ENCODE results near the gene GID4. TPM values are rescaled to one million over a fixed set of nuclear protein-coding genes. Genes with fewer than 3 reads are reported as not detected.
A peak's percentile ranks its signal among the peaks of the same experiment; 100 is the strongest.
"Not testable (repeated sequence)": the region's sequence is repeated elsewhere in the genome, so short reads cannot be mapped to it uniquely, and the experiment has no call there.

Gene GID4
- 10 to 100 TPM in 1 of 2 experiments, 1 to 10 TPM in 1; 9.4 to 10.6 TPM for total RNA-seq

- POLR2A ChIA-PET = interaction anchor here (1.5 kb wide), 1 partner anchor 362 kb away, joined by 3 read pairs; no protein-coding TSS in a partner anchor
- Mint-ChIP-seq H3K27me3 (no peaks in the 10 kb centered on the region), H3K4me1 (peaks cover 33% of the 10 kb centered on the region), H3K27ac (peak within 1 kb of the TSS; percentile 97), H3K36me3 (peaks cover 4% of the 10 kb centered on the region), H3K4me3 (peak within 1 kb of the TSS; percentile 98), H3K9me3 (no peaks in the 10 kb centered on the region)
- peak; percentile 90 for ATAC-seq (ENCODE audit: low read depth)
- DNase-seq = peak; percentile 100
Measured at GRCh38 chr17:18038861-18039534, at the start of gene GID4, which contains the start of gene ATPAF2. TSS of gene GID4 (plus strand) at chr17:18039408. CDS start at chr17:18039465, 57 bp downstream. TSS of gene ATPAF2 (minus strand) at chr17:18039168. CDS start at chr17:18039013, 155 bp downstream.

- DNase-seq = no peak
- H3K4me3 Mint-ChIP-seq = no peak overlapping the region
- ATAC-seq (ENCODE audit: low read depth) = no peak
- H3K9me3 Mint-ChIP-seq = no peaks in the 10 kb centered on the region
- no peak overlapping the region for H3K27ac Mint-ChIP-seq
- H3K4me1 Mint-ChIP-seq = no peaks in the 10 kb centered on the region
- POLR2A ChIA-PET = interaction anchor here (0.6 kb wide), 1 partner anchor 513 kb away, joined by 3 read pairs; no protein-coding TSS in a partner anchor
- no peaks in the 10 kb centered on the region for H3K27me3 Mint-ChIP-seq
- H3K36me3 Mint-ChIP-seq = no peaks in the 10 kb centered on the region
Measured at GRCh38 chr17:17989618-17990017, 49.6 kb upstream of the GID4 start.

- H3K9me3 Mint-ChIP-seq = no peaks in the 10 kb centered on the region
Measured at GRCh38 chr17:17990282-17990681, 48.9 kb upstream of the GID4 start.

GRCh38 chr17:17993366-17993765 is 45.8 kb upstream of the GID4 start:
- H3K4me1 Mint-ChIP-seq = no peaks in the 10 kb centered on the region
- no peak for DNase-seq
- POLR2A ChIA-PET = no interaction called here
- no peak overlapping the region for H3K4me3 Mint-ChIP-seq
- H3K27ac Mint-ChIP-seq = no peak overlapping the region
- H3K36me3 Mint-ChIP-seq = no peaks in the 10 kb centered on the region
- H3K9me3 Mint-ChIP-seq = no peaks in the 10 kb centered on the region
- no peaks in the 10 kb centered on the region for H3K27me3 Mint-ChIP-seq
- no peak for ATAC-seq (ENCODE audit: low read depth)

More at GRCh38 chr17:17990282-17990681, 48.9 kb upstream of the GID4 start:
- Mint-ChIP-seq H3K4me1 (no peaks in the 10 kb centered on the region), H3K27me3 (no peaks in the 10 kb centered on the region), H3K4me3 (no peak overlapping the region), H3K36me3 (no peaks in the 10 kb centered on the region), H3K27ac (no peak overlapping the region)
- no peak for ATAC-seq (ENCODE audit: low read depth)
- DNase-seq = no peak
- POLR2A ChIA-PET = interaction anchor here (0.6 kb wide), 1 partner anchor 514 kb away, joined by 3 read pairs; no protein-coding TSS in a partner anchor

GRCh38 chr17:17993852-17994251 is 45.4 kb upstream of the GID4 start:
- Mint-ChIP-seq H3K36me3 (no peaks in the 10 kb centered on the region), H3K27me3 (no peaks in the 10 kb centered on the region), H3K4me3 (no peak overlapping the region), H3K27ac (no peak overlapping the region), H3K9me3 (no peaks in the 10 kb centered on the region), H3K4me1 (no peaks in the 10 kb centered on the region)
- POLR2A ChIA-PET = no interaction called here
- DNase-seq (no peak), ATAC-seq (ENCODE audit: low read depth) (no peak)

GRCh38 chr17:17994271-17995069 is 44.7 kb upstream of the GID4 start:
- ATAC-seq (ENCODE audit: low read depth) (peak; percentile 63), DNase-seq (no peak)
- H3K9me3 Mint-ChIP-seq = no peaks in the 10 kb centered on the region
- H3K27ac Mint-ChIP-seq = no peak overlapping the region
- H3K36me3 Mint-ChIP-seq = no peaks in the 10 kb centered on the region
- H3K4me1 Mint-ChIP-seq = no peaks in the 10 kb centered on the region
- H3K27me3 Mint-ChIP-seq = no peaks in the 10 kb centered on the region
- POLR2A ChIA-PET = no interaction called here
- no peak overlapping the region for H3K4me3 Mint-ChIP-seq

- H3K9me3 Mint-ChIP-seq; H3K4me3 Mint-ChIP-seq; ATAC-seq (ENCODE audit: low read depth); H3K4me1 Mint-ChIP-seq; H3K27ac Mint-ChIP-seq; H3K36me3 Mint-ChIP-seq; POLR2A ChIA-PET; DNase-seq; H3K27me3 Mint-ChIP-seq: not testable (repeated sequence)
Measured at GRCh38 chr17:17995887-17996286, 43.3 kb upstream of the GID4 start.

- Mint-ChIP-seq H3K36me3 (no peaks in the 10 kb centered on the region), H3K4me3 (no peak overlapping the region), H3K9me3 (no peaks in the 10 kb centered on the region), H3K27me3 (no peaks in the 10 kb centered on the region), H3K4me1 (no peaks in the 10 kb centered on the region), H3K27ac (no peak overlapping the region)
- DNase-seq (no peak), ATAC-seq (ENCODE audit: low read depth) (no peak)
- POLR2A ChIA-PET = no interaction called here
Measured at GRCh38 chr17:17998934-17999333, 40.3 kb upstream of the GID4 start.

- H3K36me3 Mint-ChIP-seq = no peaks in the 10 kb centered on the region
- H3K4me1 Mint-ChIP-seq = no peaks in the 10 kb centered on the region
- POLR2A ChIA-PET = no interaction called here
- no peak overlapping the region for H3K4me3 Mint-ChIP-seq
- ATAC-seq (ENCODE audit: low read depth) (no peak), DNase-seq (no peak)
- H3K27me3 Mint-ChIP-seq = no peaks in the 10 kb centered on the region
- H3K27ac Mint-ChIP-seq = no peak overlapping the region
- no peaks in the 10 kb centered on the region for H3K9me3 Mint-ChIP-seq
Measured at GRCh38 chr17:17999364-18000029, 39.7 kb upstream of the GID4 start.

- Mint-ChIP-seq H3K9me3 (no peaks in the 10 kb centered on the region), H3K27ac (no peak overlapping the region), H3K36me3 (no peaks in the 10 kb centered on the region), H3K27me3 (no peaks in the 10 kb centered on the region), H3K4me3 (no peak overlapping the region), H3K4me1 (no peaks in the 10 kb centered on the region)
- POLR2A ChIA-PET = no interaction called here
- DNase-seq (no peak), ATAC-seq (ENCODE audit: low read depth) (no peak)
Measured at GRCh38 chr17:18000030-18000408, 39.2 kb upstream of the GID4 start.

GRCh38 chr17:18002171-18002570 is 37.0 kb upstream of the GID4 start:
- DNase-seq (no peak), ATAC-seq (ENCODE audit: low read depth) (no peak)
- Mint-ChIP-seq H3K36me3 (no peaks in the 10 kb centered on the region), H3K27ac (no peak overlapping the region), H3K9me3 (no peaks in the 10 kb centered on the region), H3K27me3 (no peaks in the 10 kb centered on the region), H3K4me3 (no peak overlapping the region), H3K4me1 (peaks cover 6% of the 10 kb centered on the region)
- POLR2A ChIA-PET = no interaction called here

- H3K27me3 Mint-ChIP-seq = no peaks in the 10 kb centered on the region
- POLR2A ChIA-PET = no interaction called here
Measured at GRCh38 chr17:18004345-18004744, 34.9 kb upstream of the GID4 start.

GRCh38 chr17:18004884-18005305 is 34.3 kb upstream of the GID4 start:
- H3K9me3 Mint-ChIP-seq = no peaks in the 10 kb centered on the region
- no peak overlapping the region for H3K27ac Mint-ChIP-seq
- H3K27me3 Mint-ChIP-seq = no peaks in the 10 kb centered on the region
- peaks cover 6% of the 10 kb centered on the region for H3K4me1 Mint-ChIP-seq
- H3K4me3 Mint-ChIP-seq = no peak overlapping the region
- ATAC-seq (ENCODE audit: low read depth) (no peak), DNase-seq (no peak)
- POLR2A ChIA-PET = no interaction called here
- H3K36me3 Mint-ChIP-seq = no peaks in the 10 kb centered on the region

More at GRCh38 chr17:18004345-18004744, 34.9 kb upstream of the GID4 start:
- no peak overlapping the region for H3K27ac Mint-ChIP-seq
- no peaks in the 10 kb centered on the region for H3K36me3 Mint-ChIP-seq
- H3K4me3 Mint-ChIP-seq = no peak overlapping the region
- DNase-seq = no peak
- ATAC-seq (ENCODE audit: low read depth) = no peak
- H3K9me3 Mint-ChIP-seq = no peaks in the 10 kb centered on the region
- H3K4me1 Mint-ChIP-seq = peaks cover 6% of the 10 kb centered on the region
